Heart left ventricle (tissue), 16 donors: ENCODE results near the gene CHD8. TPM values are rescaled to one million over a fixed set of nuclear protein-coding genes. Genes with fewer than 3 reads are reported as not detected.
A peak's percentile ranks its signal among the peaks of the same experiment; 100 is the strongest.
"Not testable (repeated sequence)": the region's sequence is repeated elsewhere in the genome, so short reads cannot be mapped to it uniquely, and the experiment has no call there.

ENCODE experiments used
- ATAC-seq, 4 donors: fragments of 200-7000 bp; cut with Tn5 transposase; one replicate each; pipeline ENCODE4 v1.9.1; 2020 to 2022; ENCODE audit warnings: moderate library complexity in 4 of 4, mild to moderate bottlenecking in 3 of 4, moderate number of reproducible peaks in 1 of 4
- DNase-seq, 5 donors: peaks; one replicate each; pipeline ENCODE4 v3.0.0-alpha.2; 2020
- H3K27ac ChIP-seq, 12 donors: fragments of 200-600 bp; sonication (generic) in 4 of 12; one replicate each; pipeline versions ENCODE4 v1.5.0 to v1.8.0; 2016 to 2022; ENCODE audit warnings: mild to moderate bottlenecking in 2 of 12
- H3K27me3 ChIP-seq, 9 donors: fragments of 200-600 bp; sonication (generic) in 2 of 9; one replicate each; pipeline versions ENCODE4 v1.5.1 to v1.8.0; 2016 to 2022; ENCODE audit warnings: mild to moderate bottlenecking in 3 of 9
- H3K36me3 ChIP-seq, 9 donors: fragments of 200-600 bp; sonication (generic) in 2 of 9; one replicate each; pipeline versions ENCODE4 v1.5.0 to v1.8.0; 2018 to 2022; ENCODE audit warnings: mild to moderate bottlenecking in 2 of 9
- H3K4me1 ChIP-seq, 12 donors: fragments of 200-600 bp; sonication (generic) in 4 of 12; one replicate each; pipeline versions ENCODE4 v1.5.0 to v1.8.0; 2016 to 2022; ENCODE audit warnings: mild to moderate bottlenecking in 3 of 12
- H3K4me3 ChIP-seq, 12 donors: fragments of 200-600 bp; sonication (generic) in 4 of 12; one replicate each; pipeline versions ENCODE4 v1.5.0 to v1.8.0; 2017 to 2022; ENCODE audit warnings: mild to moderate bottlenecking in 9 of 12, moderate library complexity in 4 of 12
- H3K9me3 ChIP-seq, 12 donors: fragments of 200-600 bp; sonication (generic) in 4 of 12; one replicate each; pipeline versions ENCODE4 v1.5.0 to v1.8.0; 2016 to 2022; ENCODE audit warnings: mild to moderate bottlenecking in 1 of 12
- CTCF ChIP-seq, 12 donors: fragments of 200-600 bp; sonication (generic) in 4 of 12; IDR thresholded peaks; one replicate each; pipeline versions ENCODE4 v1.5.0 to v1.8.0; 2018 to 2022; ENCODE audit warnings: antibody characterized with exemption in 12 of 12, mild to moderate bottlenecking in 5 of 12
- POLR2A ChIP-seq, 2 donors: fragments of 450-650 bp; IDR thresholded peaks; one replicate each; pipeline ENCODE4 v1.6.1; 2017; ENCODE audit warnings: antibody characterized with exemption in 2 of 2, mild to moderate bottlenecking in 2 of 2, moderate library complexity in 2 of 2
- WGBS, 4 donors: extraction: QIAGEN DNeasy Blood & Tissue Kit in 2 of 4; methylation state at CpG; one replicate each; pipeline versions ENCODE4 v1.1.5 to v1.1.7; 2013 to 2018; 5-methylcytosine and 5-hydroxymethylcytosine counted together
- intact Hi-C, 10 donors: fragments of 100-400 bp; cut with DNase I; formaldehyde crosslinking; loops; one replicate each; pipeline versions ENCODE4 v1.11.1 to v1.14.2; 2022
- polyA plus RNA-seq, 2 donors: library from polyadenylated mRNA; stranded (reverse); fragments of 200-250 nt; gene quantifications; one replicate each; pipeline ENCODE4 v1.2.3, GENCODE V29; 2013
- total RNA-seq, 9 donors: library from RNA; depleted of rRNA in 2 of 9; stranded (reverse); fragments of >200 nt in 2 of 9; fragmentation: NEBNext Ultra II Directional in 3 of 9; extraction: Animal tissue kit (Norgen Biotek cat#: 25700) in 3 of 9; gene quantifications; one replicate each; pipeline versions ENCODE4 v1.1.0 to v1.2.4, GENCODE V29; 2016 to 2023
- donor health status: ischemic (EF 13 %, LVEDD 7.1; RV severe dilation, severe dysfunction).
- donor health status: healthy with polysubstance abuse.
- donor health status: DM: no; HTN: yes; CAD: no.
- donor health status: DM: no; HTN: no; CAD: no.
- donor health status: ischemic (EF 25% LVEDD 6.9; RV normal size, moderate dysfunction).
- donor health status: ischemic (EF 25% LVEDD 5.7; RV mildly dilated, moderate dysfunction).
- donor health status: healthy.
- donor health status: DM: yes; HTN: yes; CAD: no.
- donor health status: ischemic (EF 35%, LVEDD 5.7; RV mildly dilated, moderate dysfunction).
- donor health status: nonischemic (EF 11% LVEDD 7.7; RV severe dilation, severe dysfunction).
- donor health status: DM: yes; HTN: yes; CAD: no.
- donor health status: PGD.
- donor health status: ischemic (EF 29% LVEDD 5.4; RV normal size, mild dysfunction).
- donor health status: nonischemic (EF 23%, LVEDD 6.1; RV moderate dilation, normal function).

CHD8 gene
- total and polyA plus RNA-seq, 11 donors = 19.0 to 56.9 (median 35.7) TPM

GRCh38 chr14:21454843-21455544, 929 bp downstream of the CHD8 start:
- intact Hi-C loops = loop anchor here in 5 of 10 donors (2.0 to 10.0 kb wide), 4 partner anchors 18 to 773 kb away; partner anchors contain the start of genes HNRNPC (in 1 of the 5) and RNASE4 (in 1 of the 5)
- DNase-seq = no peak

GRCh38 chr14:21449899-21450216, 6.1 kb downstream of the CHD8 start:
- Histone ChIP-seq H3K4me1 (peaks cover 0 to 34% (median 17%) of the 10 kb centered on the region in 12 donors), H3K9me3 (no peaks in the 10 kb centered on the region)
- WGBS, 4 donors = 93 to 96% (median 95%) methylated on average over 1 of the region's 1 CpG

More at GRCh38 chr14:21454843-21455544, 929 bp downstream of the CHD8 start:
- Histone ChIP-seq H3K4me1 (peaks cover 0 to 36% (median 16%) of the 10 kb centered on the region in 12 donors), H3K27ac (peak overlapping the region in 10 of 12 donors; percentile 21 to 99 (median 96)), H3K4me3 (peak overlapping the region; percentile 64 to 97 (median 85)), H3K9me3 (no peaks in the 10 kb centered on the region), H3K36me3 (peaks cover 0 to 26% (median 10%) of the 10 kb centered on the region in 9 donors), H3K27me3 (no peaks in the 10 kb centered on the region)
- TF ChIP-seq CTCF (IDR thresholded peaks at IDR 0.05) (no peak), POLR2A (IDR thresholded peaks at IDR 0.05) (no peak)
- WGBS, 4 donors = 25 to 35% (median 29%) methylated on average over 15 of the region's 15 CpGs
- ATAC-seq = no peak

GRCh38 chr14:21442657-21443056, 13.3 kb downstream of the CHD8 start:
- 60 to 83% (median 77%) methylated on average over 1 of the region's 1 CpG for WGBS, 4 donors
- intact Hi-C loops, H3K27ac ChIP-seq, H3K36me3 ChIP-seq, H3K9me3 ChIP-seq, DNase-seq, H3K27me3 ChIP-seq, ATAC-seq, H3K4me3 ChIP-seq: not testable (repeated sequence)
- peaks cover 0 to 17% (median 4%) of the 10 kb centered on the region in 12 donors for H3K4me1 ChIP-seq

More at GRCh38 chr14:21449899-21450216, 6.1 kb downstream of the CHD8 start:
- TF ChIP-seq CTCF (IDR thresholded peaks at IDR 0.05) = no peak
- TF ChIP-seq POLR2A (IDR thresholded peaks at IDR 0.05) = no peak
- ATAC-seq = no peak
- Histone ChIP-seq H3K27me3 (no peaks in the 10 kb centered on the region), H3K27ac (no peak overlapping the region), H3K4me3 (no peak overlapping the region), H3K36me3 (peaks cover 0 to 12% (median 4%) of the 10 kb centered on the region in 9 donors)
- intact Hi-C loops = loop anchor here in 2 of 10 donors (10.0 kb wide), 1 partner anchor 105 kb away; no protein-coding TSS in a partner anchor
- no peak for DNase-seq

- Histone ChIP-seq H3K27me3 (no peaks in the 10 kb centered on the region), H3K9me3 (no peaks in the 10 kb centered on the region), H3K4me3 (no peak overlapping the region), H3K4me1 (peaks cover 0 to 29% (median 13%) of the 10 kb centered on the region in 12 donors), H3K36me3 (no peaks in the 10 kb centered on the region), H3K27ac (no peak overlapping the region)
- TF ChIP-seq POLR2A (IDR thresholded peaks at IDR 0.05) (no peak), CTCF (IDR thresholded peaks at IDR 0.05) (no peak)
- ATAC-seq = no peak
- intact Hi-C loops = loop anchor here in 1 of 10 donors (1.0 kb wide), 1 partner anchor 35 kb away; the partner anchor contains the start of gene RAB2B
- no peak for DNase-seq
Measured at GRCh38 chr14:21440859-21441258, 15.1 kb downstream of the CHD8 start.
